Parathyroid adenoma (tissue), 2 donors: ENCODE measurements around the gene FOSL2.

ENCODE experiments used
- H2AFZ ChIP-seq: fragments of 300-600 bp; sonication (generic); one replicate; pipeline ENCODE4 v1.7.0; 2017; ENCODE audit warnings: antibody characterized with exemption, mild to moderate bottlenecking
- H3K27ac ChIP-seq: fragments of 300-600 bp; sonication (generic); one replicate; pipeline ENCODE4 v1.7.0; 2017
- H3K27me3 ChIP-seq: fragments of 300-600 bp; sonication (generic); one replicate; pipeline ENCODE4 v1.7.0; 2017; ENCODE audit warnings: low read length; ENCODE audit not compliant: control insufficient read depth, insufficient read depth
- H3K36me3 ChIP-seq: fragments of 300-600 bp; sonication (generic); one replicate; pipeline ENCODE4 v1.7.0; 2017; ENCODE audit warnings: low read length; ENCODE audit not compliant: control insufficient read depth, insufficient read depth
- H3K4me1 ChIP-seq: fragments of 300-600 bp; sonication (generic); one replicate; pipeline ENCODE4 v1.7.0; 2017; ENCODE audit warnings: control low read depth
- H3K4me2 ChIP-seq: fragments of 300-600 bp; sonication (generic); one replicate; pipeline ENCODE4 v1.7.0; 2017; ENCODE audit warnings: low read length
- H3K4me3 ChIP-seq: fragments of 300-600 bp; sonication (generic); one replicate; pipeline ENCODE4 v1.7.0; 2017; ENCODE audit warnings: low read depth, low read length
- H3K79me2 ChIP-seq: fragments of 300-600 bp; sonication (generic); one replicate; pipeline ENCODE4 v1.7.0; 2017; ENCODE audit warnings: control low read depth
- H3K9ac ChIP-seq: fragments of 300-600 bp; sonication (generic); one replicate; pipeline ENCODE4 v1.7.0; 2017; ENCODE audit warnings: mild to moderate bottlenecking
- H3K9me3 ChIP-seq: fragments of 300-600 bp; sonication (generic); one replicate; pipeline ENCODE4 v1.7.0; 2017; ENCODE audit warnings: low read length; ENCODE audit not compliant: control insufficient read depth
- CTCF ChIP-seq: fragments of 300-600 bp; sonication (generic); IDR thresholded peaks from one replicate; pipeline ENCODE4 v1.7.0; 2017; ENCODE audit warnings: antibody characterized with exemption, mild to moderate bottlenecking
- donor health status: primary hyperparathyroidism.

Gene FOSL2

GRCh38 chr2:28427741-28428415 is 35.2 kb downstream of the FOSL2 start:
- H2AFZ ChIP-seq, result no peak overlapping the region
- H3K4me1 ChIP-seq, result no peaks in the 10 kb centered on the region
- no peak overlapping the region for H3K4me2 ChIP-seq
- no peaks in the 10 kb centered on the region for H3K79me2 ChIP-seq
- no peak for TF ChIP-seq CTCF
- no peak overlapping the region for H3K4me3 ChIP-seq
- H3K27me3 ChIP-seq, result no peaks in the 10 kb centered on the region
- no peak overlapping the region for H3K27ac ChIP-seq
- H3K9me3 ChIP-seq, result no peaks in the 10 kb centered on the region
- H3K36me3 ChIP-seq, result no peaks in the 10 kb centered on the region
- no peak overlapping the region for H3K9ac ChIP-seq

DNA sequence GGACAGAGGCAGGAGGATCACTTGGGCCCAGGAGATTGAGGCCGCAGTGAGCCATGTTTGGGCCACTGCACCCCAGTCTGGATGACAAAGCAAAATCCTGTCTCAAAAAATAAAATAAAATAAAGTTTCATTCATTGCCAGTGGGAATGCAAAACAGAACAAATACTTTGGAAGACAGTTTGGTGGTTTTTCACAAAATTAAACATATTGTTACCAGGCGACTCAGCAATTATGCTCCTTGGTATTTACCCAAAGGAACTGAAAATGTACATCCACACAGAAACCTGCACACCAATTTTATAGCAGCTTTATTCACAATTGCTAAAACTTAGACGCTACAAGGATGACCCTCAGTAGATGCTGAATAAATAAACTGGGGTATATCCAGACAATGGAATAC is 35.8 kb downstream of the FOSL2 start:
- Histone ChIP-seq H3K9me3 (no peaks in the 10 kb centered on the region), H3K4me2 (no peak overlapping the region), H3K4me1 (no peaks in the 10 kb centered on the region), H3K27me3 (no peaks in the 10 kb centered on the region), H3K79me2 (no peaks in the 10 kb centered on the region), H3K9ac (no peak overlapping the region), H2AFZ (no peak overlapping the region), H3K4me3 (no peak overlapping the region), H3K27ac (no peak overlapping the region), H3K36me3 (no peaks in the 10 kb centered on the region)
- TF ChIP-seq CTCF, result no peak

- Histone ChIP-seq H3K4me1 (no peaks in the 10 kb centered on the region), H3K4me2 (no peak overlapping the region), H3K9ac (no peak overlapping the region), H3K79me2 (no peaks in the 10 kb centered on the region), H3K27me3 (no peaks in the 10 kb centered on the region), H3K9me3 (no peaks in the 10 kb centered on the region), H2AFZ (no peak overlapping the region), H3K4me3 (no peak overlapping the region), H3K27ac (no peak overlapping the region), H3K36me3 (no peaks in the 10 kb centered on the region)
- no peak for TF ChIP-seq CTCF
These were observed 37.1 kb downstream of the FOSL2 start for GRCh38 chr2:28429636-28430376.

- H2AFZ ChIP-seq, result no peak overlapping the region
- H3K79me2 ChIP-seq, result no peaks in the 10 kb centered on the region
- H3K4me3 ChIP-seq, result no peak overlapping the region
- H3K4me2 ChIP-seq, result no peak overlapping the region
- H3K36me3 ChIP-seq, result no peaks in the 10 kb centered on the region
- TF ChIP-seq CTCF, result no peak
- H3K9ac ChIP-seq, result no peak overlapping the region
- H3K27ac ChIP-seq, result no peak overlapping the region
- H3K27me3 ChIP-seq, result no peaks in the 10 kb centered on the region
- no peaks in the 10 kb centered on the region for H3K9me3 ChIP-seq
- H3K4me1 ChIP-seq, result no peaks in the 10 kb centered on the region
These were observed 37.7 kb downstream of the FOSL2 start for GRCh38 chr2:28430377-28430765.
